Lower lobe of right lung (tissue), 2 donors: ENCODE measurements around the gene SLC43A3. TPM values are rescaled to one million over a fixed set of nuclear protein-coding genes. Genes with fewer than 3 reads are reported as not detected.

Source experiments
- ATAC-seq, 2 donors: fragments of 200-7000 bp; cut with Tn5 transposase; one replicate each; pipeline ENCODE4 v1.9.1; 2020 to 2022; ENCODE audit warnings: mild to moderate bottlenecking in 2 of 2, moderate library complexity in 2 of 2
- DNase-seq: peaks from one replicate; pipeline ENCODE4 v3.0.0-alpha.2; 2020
- H3K27ac ChIP-seq: fragments of 200-600 bp; one replicate; pipeline ENCODE4 v1.8.0; 2022
- H3K27me3 ChIP-seq: fragments of 200-600 bp; one replicate; pipeline ENCODE4 v1.8.0; 2022; ENCODE audit warnings: low read depth
- H3K36me3 ChIP-seq: fragments of 200-600 bp; one replicate; pipeline ENCODE4 v1.8.0; 2022; ENCODE audit warnings: mild to moderate bottlenecking
- H3K4me1 ChIP-seq: fragments of 200-600 bp; one replicate; pipeline ENCODE4 v1.8.0; 2022
- H3K4me3 ChIP-seq: fragments of 200-600 bp; one replicate; pipeline ENCODE4 v1.8.0; 2022; ENCODE audit warnings: mild to moderate bottlenecking
- H3K9me3 ChIP-seq: fragments of 200-600 bp; one replicate; pipeline ENCODE4 v1.8.0; 2022
- intact Hi-C: fragments of 100-400 bp; cut with DNase I; formaldehyde crosslinking; loops from one replicate; pipeline ENCODE4 v1.11.0; 2022
- total RNA-seq: library from RNA; stranded (reverse); fragmentation: NEBNext Ultra II Directional; extraction: Animal tissue kit (Norgen Biotek cat#: 25700); gene quantifications from one replicate; pipeline ENCODE4 v1.2.1, GENCODE V29; 2021
- TF ChIP-seq, protein P1 (sequence below): fragments of 200-600 bp; IDR thresholded peaks from one replicate; pipeline ENCODE4 v1.8.0; 2022; ENCODE audit warnings: antibody characterized with exemption, mild to moderate bottlenecking
- donor health status: DM: no; HTN: yes; CAD: no; lungs with severe emphysema.

Gene SLC43A3
- total RNA-seq, 1 donor from 2014 or later, result 102 TPM

- intact Hi-C loops, result no loop called here
- Histone ChIP-seq H3K27ac (no peak overlapping the region), H3K36me3 (no peaks in the 10 kb centered on the region), H3K4me3 (no peak overlapping the region), H3K4me1 (peaks cover 73% of the 10 kb centered on the region), H3K9me3 (no peaks in the 10 kb centered on the region), H3K27me3 (no peaks in the 10 kb centered on the region)
- TF ChIP-seq, protein P1, sequence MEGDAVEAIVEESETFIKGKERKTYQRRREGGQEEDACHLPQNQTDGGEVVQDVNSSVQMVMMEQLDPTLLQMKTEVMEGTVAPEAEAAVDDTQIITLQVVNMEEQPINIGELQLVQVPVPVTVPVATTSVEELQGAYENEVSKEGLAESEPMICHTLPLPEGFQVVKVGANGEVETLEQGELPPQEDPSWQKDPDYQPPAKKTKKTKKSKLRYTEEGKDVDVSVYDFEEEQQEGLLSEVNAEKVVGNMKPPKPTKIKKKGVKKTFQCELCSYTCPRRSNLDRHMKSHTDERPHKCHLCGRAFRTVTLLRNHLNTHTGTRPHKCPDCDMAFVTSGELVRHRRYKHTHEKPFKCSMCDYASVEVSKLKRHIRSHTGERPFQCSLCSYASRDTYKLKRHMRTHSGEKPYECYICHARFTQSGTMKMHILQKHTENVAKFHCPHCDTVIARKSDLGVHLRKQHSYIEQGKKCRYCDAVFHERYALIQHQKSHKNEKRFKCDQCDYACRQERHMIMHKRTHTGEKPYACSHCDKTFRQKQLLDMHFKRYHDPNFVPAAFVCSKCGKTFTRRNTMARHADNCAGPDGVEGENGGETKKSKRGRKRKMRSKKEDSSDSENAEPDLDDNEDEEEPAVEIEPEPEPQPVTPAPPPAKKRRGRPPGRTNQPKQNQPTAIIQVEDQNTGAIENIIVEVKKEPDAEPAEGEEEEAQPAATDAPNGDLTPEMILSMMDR, result no peak
- ATAC-seq (no peak), DNase-seq (no peak)
Observed at GRCh38 chr11:57430952-57431351, 4.0 kb upstream of the SLC43A3 start.

GRCh38 chr11:57429946-57430345 is 3.0 kb upstream of the SLC43A3 start:
- Histone ChIP-seq H3K4me3 (no peak overlapping the region), H3K27ac (no peak overlapping the region), H3K9me3 (no peaks in the 10 kb centered on the region), H3K4me1 (peaks cover 73% of the 10 kb centered on the region), H3K27me3 (no peaks in the 10 kb centered on the region), H3K36me3 (peaks cover 5% of the 10 kb centered on the region)
- TF ChIP-seq, protein P1, result no peak
- ATAC-seq, result no peak
- intact Hi-C loops, result no loop called here
- no peak for DNase-seq

DNA sequence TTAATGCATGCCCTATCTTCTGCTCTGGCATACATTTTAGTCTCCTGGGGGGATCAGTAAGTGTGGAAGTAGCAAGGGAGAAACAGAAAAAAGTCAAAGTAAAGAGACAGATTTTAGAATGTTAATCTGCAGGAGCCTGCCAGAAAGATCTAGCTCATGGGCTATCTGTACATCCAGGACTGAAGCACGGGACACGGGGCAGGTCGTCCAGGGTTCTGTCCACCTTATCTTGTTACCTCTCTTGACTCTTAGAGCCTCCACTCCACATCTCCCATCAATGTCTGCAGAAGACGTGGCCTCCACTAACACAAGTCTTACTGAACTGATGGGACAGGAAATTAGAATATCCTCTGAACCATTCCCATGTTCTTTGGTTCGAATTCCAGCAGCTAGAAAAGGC is 1.7 kb upstream of the SLC43A3 start:
- Histone ChIP-seq H3K27ac (peak overlapping the region; percentile 96), H3K27me3 (no peaks in the 10 kb centered on the region)

DNA sequence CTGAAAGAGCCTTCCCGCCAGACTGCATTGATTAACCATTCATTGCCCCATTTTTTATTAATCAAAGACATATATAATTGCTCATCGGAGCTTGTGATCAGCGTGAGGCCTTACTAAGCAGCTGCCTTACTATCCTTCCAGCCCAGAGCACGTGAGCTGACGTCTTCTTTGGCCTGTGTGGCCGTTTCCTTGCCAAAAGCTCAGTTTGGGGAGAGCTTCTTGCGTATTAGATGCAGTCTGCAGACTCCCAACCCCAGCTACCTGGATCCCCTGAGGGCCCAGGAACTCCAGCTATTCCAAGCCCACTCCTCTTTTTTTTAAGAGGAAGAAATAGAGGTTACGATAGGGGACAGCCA is 784 bp upstream of the SLC43A3 start:
- peak overlapping the region; percentile 64 for H3K4me3 ChIP-seq
- no peaks in the 10 kb centered on the region for H3K9me3 ChIP-seq
- intact Hi-C loops, result no loop called here
- no peaks in the 10 kb centered on the region for H3K27me3 ChIP-seq
- DNase-seq (no peak), ATAC-seq (peak in 1 of 2 donors; percentile 0)
- peaks cover 71% of the 10 kb centered on the region for H3K4me1 ChIP-seq
- TF ChIP-seq, protein P1, result no peak
- peak overlapping the region; percentile 96 for H3K27ac ChIP-seq
- peaks cover 25% of the 10 kb centered on the region for H3K36me3 ChIP-seq

More for the DNA sequence above, 1.7 kb upstream of the SLC43A3 start:
- Histone ChIP-seq H3K4me1 (peaks cover 73% of the 10 kb centered on the region), H3K36me3 (peaks cover 16% of the 10 kb centered on the region), H3K4me3 (no peak overlapping the region), H3K9me3 (no peaks in the 10 kb centered on the region)
- TF ChIP-seq, protein P1, result no peak
- intact Hi-C loops, result no loop called here
- DNase-seq (no peak), ATAC-seq (no peak)

- Histone ChIP-seq H3K36me3 (peaks cover 34% of the 10 kb centered on the region), H3K4me1 (peaks cover 61% of the 10 kb centered on the region), H3K27ac (peak overlapping the region; percentile 96), H3K9me3 (no peaks in the 10 kb centered on the region), H3K27me3 (no peaks in the 10 kb centered on the region), H3K4me3 (peak overlapping the region; percentile 64)
- intact Hi-C loops, result no loop called here
- DNase-seq (no peak), ATAC-seq (peak; percentile 9 to 45)
- TF ChIP-seq, protein P1, result no peak
Observed at GRCh38 chr11:57426439-57426928, 437 bp downstream of the SLC43A3 start.
